ENCODE data around the gene KIFAP3. TPM values are rescaled to one million over a fixed set of nuclear protein-coding genes. Genes with fewer than 3 reads are reported as not detected.

KIFAP3 gene
- total and polyA plus RNA-seq, 2 donors (not counting 1 experiment from before 2014, with no cell fraction given): 3.7 to 14.9 TPM

GRCh38 chr1:169946206-169946605 lies 128.3 kb downstream of the KIFAP3 start:
- Mint-ChIP-seq H3K27me3 (no peaks in the 10 kb centered on the region), H3K4me1 (no peaks in the 10 kb centered on the region), H3K27ac (no peak overlapping the region), H3K4me3 (no peak overlapping the region), H3K9me3 (ENCODE audit: insufficient read depth) (no peaks in the 10 kb centered on the region)
- no peak for DNase-seq
- H3K27me3 ChIP-seq (replicated peaks in 1 of 4; ENCODE audit: control extremely low read depth in 1 of 4, control insufficient read depth in 3 of 4, insufficient read depth in 4 of 4, low read length in 3 of 4): no peaks in the 10 kb centered on the region
- intact Hi-C loops (cut with micrococcal nuclease): no loop called here
- POLR2A ChIA-PET: no interaction called here
- CTCF ChIA-PET: no interaction called here
- H3K4me2 ChIP-seq (replicated peaks; ENCODE audit: low read depth, low read length, poor library complexity, severe bottlenecking): no peak overlapping the region
- no peaks in the 10 kb centered on the region for H3K9me3 ChIP-seq (ENCODE audit: control extremely low read depth in 1 of 3, control insufficient read depth in 2 of 3, insufficient read depth in 1 of 3, low read length in 2 of 3)
- ATAC-seq (ENCODE audit: low read depth): no peak
- no peak for TF ChIP-seq EZH2 (IDR thresholded peaks at IDR 0.05; ENCODE audit: borderline replicate concordance, insufficient read depth, low read depth, low read length, poor library complexity, severe bottlenecking)
- TF ChIP-seq CTCF (IDR thresholded peaks at IDR 0.05): no peak
- H3K79me2 ChIP-seq (ENCODE audit: control insufficient read depth, insufficient read depth, low read length): no peaks in the 10 kb centered on the region
- no peaks in the 10 kb centered on the region for H3K4me1 ChIP-seq (ENCODE audit: control insufficient read depth in 2 of 2, insufficient read depth in 2 of 2, low read length in 2 of 2)
- no peak overlapping the region for H3K4me3 ChIP-seq (ENCODE audit: control extremely low read depth in 1 of 5, extremely low read depth in 1 of 5, insufficient read depth in 1 of 5, low read depth in 2 of 5, low read length in 4 of 5)
- no peak overlapping the region for H3K27ac ChIP-seq (ENCODE audit: low read length in 2 of 2)
- H3K36me3 ChIP-seq (replicated peaks in 1 of 2; ENCODE audit: control extremely low read depth in 1 of 2, control insufficient read depth in 1 of 2, extremely low read depth in 1 of 2, insufficient read depth in 2 of 2, low read length in 1 of 2): no peaks in the 10 kb centered on the region
- no peak overlapping the region for H2AFZ ChIP-seq (ENCODE audit: insufficient read depth, low read depth, low read length, poor library complexity, severe bottlenecking)
- H3K9ac ChIP-seq (ENCODE audit: low read length): no peak overlapping the region
- no peaks in the 10 kb centered on the region for H4K20me1 ChIP-seq (ENCODE audit: control insufficient read depth, insufficient read depth, low read length, poor library complexity, severe bottlenecking)

- Histone ChIP-seq H3K27me3 (replicated peaks in 1 of 4; ENCODE audit: control extremely low read depth in 1 of 4, control insufficient read depth in 3 of 4, insufficient read depth in 4 of 4, low read length in 3 of 4) (no peaks in the 10 kb centered on the region), H2AFZ (ENCODE audit: insufficient read depth, low read depth, low read length, poor library complexity, severe bottlenecking) (no peak overlapping the region), H3K27ac (ENCODE audit: low read length in 2 of 2) (no peak overlapping the region), H3K4me1 (ENCODE audit: control insufficient read depth in 2 of 2, insufficient read depth in 2 of 2, low read length in 2 of 2) (no peaks in the 10 kb centered on the region), H3K4me2 (replicated peaks; ENCODE audit: low read depth, low read length, poor library complexity, severe bottlenecking) (no peak overlapping the region), H4K20me1 (ENCODE audit: control insufficient read depth, insufficient read depth, low read length, poor library complexity, severe bottlenecking) (no peaks in the 10 kb centered on the region), H3K4me3 (ENCODE audit: control extremely low read depth in 1 of 5, extremely low read depth in 1 of 5, insufficient read depth in 1 of 5, low read depth in 2 of 5, low read length in 4 of 5) (no peak overlapping the region), H3K79me2 (ENCODE audit: control insufficient read depth, insufficient read depth, low read length) (no peaks in the 10 kb centered on the region), H3K36me3 (replicated peaks in 1 of 2; ENCODE audit: control extremely low read depth in 1 of 2, control insufficient read depth in 1 of 2, extremely low read depth in 1 of 2, insufficient read depth in 2 of 2, low read length in 1 of 2) (no peaks in the 10 kb centered on the region), H3K9ac (ENCODE audit: low read length) (no peak overlapping the region), H3K9me3 (ENCODE audit: control extremely low read depth in 1 of 3, control insufficient read depth in 2 of 3, insufficient read depth in 1 of 3, low read length in 2 of 3) (no peaks in the 10 kb centered on the region)
- ChIA-PET CTCF (interaction anchor here (1.9 kb wide), 1 partner anchor 16 kb away, joined by 6 read pairs; no protein-coding TSS in a partner anchor), POLR2A (no interaction called here)
- Mint-ChIP-seq H3K9me3 (ENCODE audit: insufficient read depth) (no peaks in the 10 kb centered on the region), H3K4me3 (no peak overlapping the region), H3K27ac (no peak overlapping the region), H3K4me1 (no peaks in the 10 kb centered on the region), H3K27me3 (no peaks in the 10 kb centered on the region)
- DNase-seq (no peak), ATAC-seq (ENCODE audit: low read depth) (no peak)
- TF ChIP-seq EZH2 (IDR thresholded peaks at IDR 0.05; ENCODE audit: borderline replicate concordance, insufficient read depth, low read depth, low read length, poor library complexity, severe bottlenecking) (no peak), CTCF (IDR thresholded peaks at IDR 0.05) (no peak)
- WGBS (ENCODE audit: insufficient coverage): 96% methylated on average over 4 of the region's 4 CpGs
- intact Hi-C loops (cut with micrococcal nuclease): no loop called here
These were observed 129.3 kb downstream of the KIFAP3 start for GRCh38 chr1:169945181-169945580.
